BLaER1 treated with 17β-estradiol and CSF1 and Interleukin-3, amounts not matched to agents 10 nM and 100 nM (cell line): ENCODE measurements around the gene VIPR2.
"Not testable (repeated sequence)": the region's sequence is repeated elsewhere in the genome, so short reads cannot be mapped to it uniquely, and the experiment has no call there.

Source experiments
- H3K27ac ChIP-seq, 11 experiments: shearing (Covaris generic); formaldehyde crosslinking; 2 replicates each; pipeline ENCODE4 v1.8.1; 2022
- H3K27me3 ChIP-seq, 11 experiments: shearing (Covaris generic); formaldehyde crosslinking; 2 replicates each; pipeline ENCODE4 v1.8.1; 2022
- H3K36me3 ChIP-seq, 11 experiments: shearing (Covaris generic); formaldehyde crosslinking; 2 replicates each; pipeline ENCODE4 v1.8.1; 2022
- H3K4me1 ChIP-seq, 10 experiments: shearing (Covaris generic); formaldehyde crosslinking; 2 replicates each; pipeline ENCODE4 v1.8.1; 2022
- H3K4me2 ChIP-seq, 11 experiments: shearing (Covaris generic); formaldehyde crosslinking; 2 replicates each; pipeline ENCODE4 v1.8.1; 2022
- H3K4me3 ChIP-seq, 10 experiments: shearing (Covaris generic); formaldehyde crosslinking; 2 replicates each; pipeline ENCODE4 v1.8.1; 2022
- H3K9ac ChIP-seq, 11 experiments: shearing (Covaris generic); formaldehyde crosslinking; 2 replicates each; pipeline ENCODE4 v1.8.1; 2022
- H3K9me3 ChIP-seq, 11 experiments: shearing (Covaris generic); formaldehyde crosslinking; replicated peaks in 1 of 11; 2 replicates each; pipeline ENCODE4 v1.8.1; 2022
- H4K20me1 ChIP-seq, 11 experiments: shearing (Covaris generic); formaldehyde crosslinking; 2 replicates each; pipeline ENCODE4 v1.8.1; 2022
- Cebpa-rat ChIP-seq, 11 experiments: shearing (Covaris generic); IDR thresholded peaks; 2 replicates each; pipeline ENCODE4 v1.8.1; 2022

Gene VIPR2

DNA sequence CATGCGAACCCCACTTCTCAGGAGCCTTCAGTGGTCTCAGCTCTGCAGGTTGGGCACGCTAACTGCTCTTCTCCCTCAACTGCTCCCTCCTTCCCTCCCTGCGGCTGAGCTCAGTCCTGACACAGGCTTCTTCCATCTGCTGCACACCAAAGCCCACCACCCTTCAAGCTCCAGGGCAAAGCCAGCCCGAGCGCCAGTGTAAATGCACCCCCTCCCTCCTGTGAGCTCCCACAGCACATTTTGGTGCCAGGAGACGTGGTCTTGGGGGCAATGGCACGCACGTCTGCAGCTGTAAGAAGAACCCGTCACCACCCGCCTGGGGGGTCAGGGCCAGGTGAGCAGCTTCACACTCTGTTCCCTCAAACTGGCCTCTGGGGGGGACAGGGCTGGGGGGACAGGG lies 15.9 kb downstream of the VIPR2 start:
- no peaks in the 10 kb centered on the region for H3K27me3 ChIP-seq
- no peak overlapping the region for H3K4me3 ChIP-seq
- H3K9ac ChIP-seq: no peak overlapping the region
- H3K36me3 ChIP-seq: no peaks in the 10 kb centered on the region
- no peaks in the 10 kb centered on the region for H4K20me1 ChIP-seq
- H3K9me3 ChIP-seq: no peaks in the 10 kb centered on the region
- H3K27ac ChIP-seq: no peak overlapping the region
- H3K4me1 ChIP-seq: no peaks in the 10 kb centered on the region
- TF ChIP-seq Cebpa-rat (IDR thresholded peaks at IDR 0.05): no peak
- no peak overlapping the region for H3K4me2 ChIP-seq

DNA sequence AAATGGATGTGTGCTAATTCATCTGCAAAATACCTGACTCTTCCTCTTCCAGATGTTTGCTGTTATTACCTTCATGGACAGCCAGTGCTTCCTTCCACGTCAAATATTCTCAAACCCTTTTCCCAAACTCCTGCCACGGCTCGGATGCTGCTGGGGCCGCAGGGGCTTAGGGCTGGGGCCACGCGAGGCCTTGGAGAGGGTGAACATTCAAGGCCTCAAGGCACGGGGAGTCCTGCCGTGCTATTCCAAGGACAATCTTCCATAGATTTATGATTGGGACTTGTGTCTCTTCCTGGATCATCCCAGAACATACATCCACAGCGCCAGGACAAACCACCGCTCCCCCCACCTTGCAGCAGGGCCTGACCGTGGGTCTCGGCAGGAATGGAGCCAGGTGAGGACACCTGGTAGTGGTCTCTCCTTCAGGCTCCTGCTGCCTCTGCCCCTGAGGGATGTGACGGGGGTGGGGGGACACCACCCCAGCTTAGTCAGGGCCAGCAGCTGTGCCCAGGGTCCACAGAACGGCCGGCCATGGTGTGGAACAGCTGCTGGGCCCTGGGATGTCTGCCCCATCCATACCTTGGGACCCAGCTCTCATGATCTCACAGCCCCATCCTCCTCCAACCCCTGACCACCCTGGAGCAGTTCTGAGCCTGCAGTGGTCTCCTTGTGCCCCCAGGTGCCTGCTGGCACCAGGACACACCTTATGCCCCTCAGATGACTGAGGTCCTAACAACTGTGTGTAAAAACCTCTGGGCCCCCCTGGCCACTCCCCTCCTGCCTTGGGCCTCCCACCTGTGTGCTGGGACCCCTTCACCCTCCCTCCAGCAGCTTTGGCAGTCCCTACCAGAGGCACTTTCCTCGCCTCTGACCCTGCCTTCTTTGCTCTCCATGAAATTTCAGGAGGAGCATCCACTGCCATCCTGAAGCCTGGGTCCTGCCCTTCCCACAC lies 16.7 kb downstream of the VIPR2 start:
- Histone ChIP-seq H3K9me3 (no peaks in the 10 kb centered on the region; a peak in 1 of 22 replicates), H3K9ac (no peak overlapping the region), H3K27me3 (no peaks in the 10 kb centered on the region), H3K36me3 (no peaks in the 10 kb centered on the region), H3K27ac (no peak overlapping the region), H4K20me1 (no peaks in the 10 kb centered on the region), H3K4me3 (no peak overlapping the region), H3K4me1 (no peaks in the 10 kb centered on the region), H3K4me2 (no peak overlapping the region)
- TF ChIP-seq Cebpa-rat (IDR thresholded peaks at IDR 0.05): no peak

DNA sequence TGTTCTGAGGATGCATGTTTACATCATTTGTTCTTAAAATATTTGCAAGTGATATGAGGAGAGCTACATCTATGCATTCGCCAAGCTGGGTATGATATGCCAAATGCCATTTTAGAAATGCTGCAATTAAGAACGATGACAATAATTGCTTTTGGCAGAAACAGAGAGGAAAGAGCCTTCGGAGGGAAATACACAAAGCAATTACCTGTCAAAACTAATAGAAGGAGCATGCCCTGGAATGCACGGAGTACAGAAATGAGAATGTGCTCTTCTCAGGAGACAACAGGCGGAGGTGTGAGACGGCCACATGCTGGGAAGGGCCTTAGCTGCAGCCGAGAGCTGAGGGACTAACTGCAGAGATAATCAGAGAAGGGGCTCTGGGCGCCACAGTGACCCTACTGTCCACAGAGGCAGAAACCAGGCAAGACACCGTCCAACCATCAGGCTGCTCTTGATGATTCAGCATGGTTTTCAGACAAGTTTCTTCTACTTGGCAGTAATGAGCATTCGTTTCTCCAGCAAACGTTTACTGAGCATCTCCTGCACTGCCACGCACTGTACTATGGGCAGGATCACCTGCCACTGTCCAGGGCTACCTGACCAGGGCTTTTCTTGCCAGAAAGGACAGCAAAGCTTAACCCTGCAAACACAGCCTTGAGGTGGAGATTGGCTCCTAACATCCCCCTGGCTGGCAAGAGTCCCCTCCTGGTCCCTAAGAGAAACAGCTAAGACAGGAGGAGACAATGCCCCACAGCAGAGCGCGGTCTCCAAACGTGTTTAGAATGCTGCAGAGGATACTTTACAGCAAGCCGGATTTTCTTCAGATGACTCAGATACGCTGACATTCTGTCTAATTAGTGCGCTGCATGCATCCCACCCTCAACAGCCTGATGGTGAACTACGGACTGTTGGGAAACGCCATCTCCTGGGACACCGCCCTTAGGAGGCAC lies 18.1 kb downstream of the VIPR2 start:
- H3K4me2 ChIP-seq: no peak overlapping the region
- no peaks in the 10 kb centered on the region for H3K4me1 ChIP-seq
- TF ChIP-seq Cebpa-rat (IDR thresholded peaks at IDR 0.05): no peak
- H3K27ac ChIP-seq: no peak overlapping the region
- H3K4me3 ChIP-seq: no peak overlapping the region
- H3K9me3 ChIP-seq: no peaks in the 10 kb centered on the region; a peak in 1 of 22 replicates
- no peak overlapping the region for H3K9ac ChIP-seq
- no peaks in the 10 kb centered on the region for H4K20me1 ChIP-seq
- no peaks in the 10 kb centered on the region for H3K36me3 ChIP-seq
- no peaks in the 10 kb centered on the region for H3K27me3 ChIP-seq

DNA sequence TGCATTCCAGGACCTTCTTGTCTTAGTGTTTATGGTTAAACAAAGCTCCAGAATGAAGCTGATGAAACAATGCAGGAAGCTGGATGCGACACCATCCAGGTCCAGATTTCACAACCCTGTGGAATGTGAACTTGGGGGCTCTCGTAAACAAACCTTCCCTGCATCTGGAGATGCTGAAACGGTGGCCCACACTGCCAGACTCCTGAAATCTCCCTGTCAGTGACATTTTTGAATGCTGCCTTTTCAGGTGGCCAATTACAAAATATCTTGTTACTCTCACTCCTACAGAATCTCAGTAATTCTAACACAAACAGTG lies 18.8 kb downstream of the VIPR2 start:
- no peak overlapping the region for H3K4me3 ChIP-seq
- H3K4me2 ChIP-seq: no peak overlapping the region
- H3K27ac ChIP-seq: no peak overlapping the region
- no peaks in the 10 kb centered on the region for H4K20me1 ChIP-seq
- no peaks in the 10 kb centered on the region for H3K27me3 ChIP-seq
- H3K9me3 ChIP-seq: no peaks in the 10 kb centered on the region; a peak in 1 of 22 replicates
- no peak for TF ChIP-seq Cebpa-rat (IDR thresholded peaks at IDR 0.05)
- no peaks in the 10 kb centered on the region for H3K36me3 ChIP-seq
- no peaks in the 10 kb centered on the region for H3K4me1 ChIP-seq
- no peak overlapping the region for H3K9ac ChIP-seq

DNA sequence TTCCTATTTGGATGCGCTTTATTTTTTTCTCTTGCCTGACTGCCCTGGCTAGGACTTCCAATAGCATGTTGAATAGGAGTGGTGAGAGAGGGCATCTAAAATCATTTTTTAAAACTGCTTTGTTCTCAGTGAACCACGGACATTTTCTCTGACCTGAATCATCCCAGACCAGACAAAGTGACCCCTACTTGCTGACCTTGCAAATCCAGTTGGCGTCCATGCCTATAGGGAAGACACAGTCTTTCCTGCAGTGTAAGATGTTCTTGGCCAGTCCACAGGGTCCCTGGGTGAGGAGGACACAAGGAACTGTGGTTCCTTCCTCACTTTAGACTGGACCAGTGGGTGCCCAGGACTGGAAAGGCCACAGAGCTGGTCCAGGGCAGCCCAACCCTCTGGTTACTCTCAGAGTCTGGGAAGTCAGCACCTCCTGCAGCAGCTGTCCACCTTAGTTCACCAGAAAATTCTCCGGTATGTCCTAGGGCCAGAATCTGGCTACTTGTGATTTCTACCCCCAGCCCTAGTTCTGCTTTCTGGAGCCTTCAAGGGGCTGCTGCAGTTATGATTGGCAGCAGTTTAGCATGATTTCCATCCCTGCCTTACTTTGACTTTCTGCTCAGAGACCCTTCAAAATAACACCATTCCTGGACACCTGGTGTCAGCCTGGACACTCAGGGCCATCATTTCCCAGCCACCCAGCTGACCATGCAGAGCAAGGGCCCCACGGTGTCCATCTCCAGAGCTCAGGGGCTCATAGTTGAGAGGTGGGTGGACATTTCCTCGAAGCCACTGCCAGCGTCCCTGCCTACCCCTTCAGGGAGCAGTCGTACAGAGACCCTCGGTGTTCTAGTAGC lies 19.3 kb downstream of the VIPR2 start:
- Histone ChIP-seq H3K9me3 (no peaks in the 10 kb centered on the region; a peak in 1 of 22 replicates), H3K4me2 (no peak overlapping the region), H3K9ac (no peak overlapping the region), H3K36me3 (no peaks in the 10 kb centered on the region), H3K4me1 (no peaks in the 10 kb centered on the region), H4K20me1 (no peaks in the 10 kb centered on the region), H3K27me3 (no peaks in the 10 kb centered on the region), H3K4me3 (no peak overlapping the region), H3K27ac (no peak overlapping the region)
- no peak for TF ChIP-seq Cebpa-rat (IDR thresholded peaks at IDR 0.05)

DNA sequence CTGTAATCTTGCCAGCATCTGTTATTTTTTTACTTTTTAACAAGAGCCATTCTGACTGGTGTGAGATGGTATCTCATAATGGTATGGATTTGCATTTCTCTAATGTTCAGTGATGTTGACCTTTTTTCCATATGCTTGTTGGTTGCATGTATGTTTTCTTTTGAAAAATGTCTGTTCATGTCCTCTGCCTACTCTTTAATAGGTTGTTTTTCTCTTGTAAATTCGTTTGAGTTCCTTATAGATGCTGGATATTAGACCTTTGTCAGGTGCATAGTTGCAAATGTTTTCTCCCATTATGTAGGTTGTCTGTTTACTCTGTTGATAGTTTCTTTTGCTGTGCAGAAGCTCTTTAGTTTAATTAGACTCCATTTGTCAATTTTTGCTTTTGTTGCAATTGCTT lies 20.9 kb downstream of the VIPR2 start:
- H3K9me3 ChIP-seq, H3K27me3 ChIP-seq, H3K9ac ChIP-seq, H3K36me3 ChIP-seq, H3K4me2 ChIP-seq, H3K4me3 ChIP-seq, H3K4me1 ChIP-seq, H3K27ac ChIP-seq, H4K20me1 ChIP-seq: not testable (repeated sequence)

DNA sequence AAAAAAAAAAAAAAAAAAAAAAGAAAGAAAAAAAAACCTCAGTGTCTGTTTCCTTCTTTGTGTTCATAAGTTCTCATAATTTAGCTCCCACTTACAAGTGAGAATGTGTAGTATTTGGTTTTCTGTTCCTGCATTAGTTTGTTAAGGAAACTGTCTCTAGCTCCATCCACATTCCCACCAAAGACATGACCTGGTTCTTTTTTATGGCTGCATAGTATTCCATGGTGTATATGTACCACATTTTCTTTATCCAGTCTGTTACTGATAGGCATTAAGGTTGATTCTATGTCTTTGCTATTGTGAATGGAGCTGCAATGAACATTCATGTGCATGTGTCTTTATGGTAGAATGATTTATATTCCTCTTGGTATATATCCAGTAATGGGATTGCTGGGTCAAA lies 21.4 kb downstream of the VIPR2 start:
- H4K20me1 ChIP-seq, H3K4me1 ChIP-seq: not testable (repeated sequence)

DNA sequence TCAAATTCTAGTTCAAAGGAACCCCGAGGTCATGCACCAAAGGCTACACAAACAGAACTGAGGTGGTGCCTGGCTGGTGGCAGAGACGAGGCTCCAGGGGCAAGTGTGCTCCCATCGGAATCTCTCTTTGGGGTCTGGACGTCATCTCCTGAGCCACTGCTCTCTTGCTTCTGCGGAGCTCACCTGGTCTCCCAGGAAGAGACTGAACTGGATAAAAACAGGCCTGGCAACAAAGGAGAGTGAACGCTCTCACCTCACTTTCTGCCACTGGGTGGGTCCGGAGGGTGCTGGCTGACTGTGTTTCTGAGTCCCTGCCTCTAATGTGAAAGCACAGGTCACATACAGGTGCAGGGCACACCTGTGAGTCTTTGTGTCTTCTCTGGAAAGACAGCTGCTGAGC lies 22.4 kb downstream of the VIPR2 start:
- Histone ChIP-seq H3K4me1 (peaks cover 0 to 18% (median 11%) of the 10 kb centered on the region in 10 experiments; a peak in 16 of 20 replicates), H3K36me3 (no peaks in the 10 kb centered on the region), H4K20me1 (peaks cover 0 to 4% (median 0%) of the 10 kb centered on the region in 11 experiments; a peak in 1 of 22 replicates), H3K27me3 (no peaks in the 10 kb centered on the region), H3K9ac (no peak overlapping the region), H3K27ac (no peak overlapping the region), H3K9me3 (no peaks in the 10 kb centered on the region; a peak in 1 of 22 replicates), H3K4me2 (no peak overlapping the region), H3K4me3 (no peak overlapping the region)
- TF ChIP-seq Cebpa-rat (IDR thresholded peaks at IDR 0.05): no peak

More for the DNA sequence above, 21.4 kb downstream of the VIPR2 start:
- not testable (repeated sequence) for H3K27ac ChIP-seq, H3K4me3 ChIP-seq, H3K9me3 ChIP-seq, H3K9ac ChIP-seq, H3K36me3 ChIP-seq, H3K27me3 ChIP-seq, H3K4me2 ChIP-seq

DNA sequence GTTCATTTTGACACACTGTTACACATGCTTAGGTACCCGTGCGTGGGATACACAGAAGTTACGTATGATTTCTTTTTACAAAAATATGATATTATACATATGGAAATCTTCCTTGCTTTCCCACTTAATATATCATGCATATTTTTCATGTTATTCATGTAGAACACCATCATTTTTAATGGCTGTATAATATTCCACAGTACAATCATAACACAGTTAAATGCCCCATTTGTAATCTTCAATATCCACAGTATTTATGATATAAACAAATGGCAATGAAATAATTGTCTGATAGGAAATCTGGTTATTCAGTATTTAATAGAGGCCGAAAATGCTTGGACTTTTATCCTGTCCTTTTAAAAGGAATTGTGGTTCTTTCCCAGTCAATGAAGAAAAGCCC lies 23.2 kb downstream of the VIPR2 start:
- no peak overlapping the region for H3K4me2 ChIP-seq
- H3K4me1 ChIP-seq: peaks cover 0 to 19% (median 12%) of the 10 kb centered on the region in 10 experiments; a peak in 16 of 20 replicates
- peaks cover 0 to 4% (median 0%) of the 10 kb centered on the region in 11 experiments; a peak in 1 of 22 replicates for H4K20me1 ChIP-seq
- H3K4me3 ChIP-seq: no peak overlapping the region
- H3K9me3 ChIP-seq: no peaks in the 10 kb centered on the region; a peak in 1 of 22 replicates
- H3K36me3 ChIP-seq: no peaks in the 10 kb centered on the region
- no peak overlapping the region for H3K9ac ChIP-seq
- H3K27ac ChIP-seq: no peak overlapping the region
- TF ChIP-seq Cebpa-rat (IDR thresholded peaks at IDR 0.05): no peak
- no peaks in the 10 kb centered on the region for H3K27me3 ChIP-seq
